GM19351 (cell line): ENCODE data around the gene CASQ1.

Experiments
- ATAC-seq: cut with Tn5 transposase; IDR thresholded peaks from one replicate; pipeline ENCODE4 v1.9.1; 2021; ENCODE audit warnings: mild to moderate bottlenecking, moderate library complexity; ENCODE audit not compliant: unreplicated experiment

CASQ1 gene

GRCh38 chr1:160168016-160168415 is 22.4 kb upstream of the CASQ1 start:
- ATAC-seq, result no peak

GRCh38 chr1:160168609-160169369 is 21.6 kb upstream of the CASQ1 start:
- no peak for ATAC-seq

GRCh38 chr1:160169553-160170399 is 20.6 kb upstream of the CASQ1 start:
- ATAC-seq, result peak; percentile 54

DNA sequence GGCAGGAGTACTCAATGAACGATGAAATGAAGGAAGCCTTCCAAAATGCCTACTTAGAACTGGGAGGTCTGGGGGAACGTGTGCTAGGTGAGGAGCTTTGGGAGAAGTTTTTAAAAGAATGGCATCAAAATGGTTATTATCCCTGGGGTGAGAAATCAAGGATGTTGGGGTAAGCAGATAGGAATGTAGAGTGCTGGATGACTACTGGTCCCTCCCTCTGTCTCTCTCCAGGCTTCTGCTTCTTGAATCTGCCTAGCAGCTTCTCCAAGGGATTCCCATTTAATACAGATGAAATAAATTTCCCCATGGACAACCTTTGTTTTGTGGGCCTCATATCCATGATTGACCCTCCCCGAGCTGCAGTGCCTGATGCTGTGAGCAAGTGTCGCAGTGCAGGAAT is 19.0 kb upstream of the CASQ1 start:
- no peak for ATAC-seq

DNA sequence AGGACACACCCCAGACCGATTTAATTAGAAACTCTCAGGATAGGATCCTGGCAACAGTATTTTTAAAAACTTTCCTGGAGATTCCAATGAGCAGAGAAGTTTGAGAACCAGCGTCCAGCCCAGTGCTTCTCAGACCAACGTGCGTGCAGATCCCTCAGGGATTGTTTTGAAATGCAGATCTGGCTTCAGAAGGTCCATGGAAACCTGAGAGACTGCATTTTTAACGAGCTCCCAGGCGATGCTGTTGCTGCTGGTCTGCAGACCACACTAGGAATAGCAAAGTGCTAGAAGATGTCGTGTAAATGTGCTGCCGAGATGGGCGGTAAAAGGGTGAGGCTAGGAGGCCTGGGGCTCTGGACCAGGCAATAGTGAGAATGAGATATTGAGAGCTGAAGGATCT is 18.4 kb upstream of the CASQ1 start:
- ATAC-seq, result no peak

GRCh38 chr1:160177231-160177630 is 13.1 kb upstream of the CASQ1 start:
- ATAC-seq, result no peak

- no peak for ATAC-seq
These were observed 12.7 kb upstream of the CASQ1 start for GRCh38 chr1:160177667-160178066.

DNA sequence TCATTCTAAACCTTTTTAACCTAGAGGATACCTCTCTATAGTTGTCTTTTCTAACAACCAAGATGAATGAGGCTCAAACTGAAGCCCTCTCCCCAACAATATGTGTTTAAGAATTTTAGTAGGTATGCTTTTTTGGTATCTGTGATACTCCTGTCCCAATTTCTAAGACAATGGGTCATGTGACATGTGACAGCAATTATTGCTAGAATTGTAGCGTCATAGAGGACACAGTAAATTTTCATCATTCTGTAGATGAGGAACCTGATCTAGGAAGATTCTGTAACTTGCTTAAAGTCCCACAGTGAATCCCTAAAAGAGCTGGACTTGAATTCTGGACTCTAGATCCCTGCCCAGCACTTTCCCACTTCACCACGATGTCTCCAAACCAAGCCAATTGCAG is 11.6 kb upstream of the CASQ1 start:
- no peak for ATAC-seq

DNA sequence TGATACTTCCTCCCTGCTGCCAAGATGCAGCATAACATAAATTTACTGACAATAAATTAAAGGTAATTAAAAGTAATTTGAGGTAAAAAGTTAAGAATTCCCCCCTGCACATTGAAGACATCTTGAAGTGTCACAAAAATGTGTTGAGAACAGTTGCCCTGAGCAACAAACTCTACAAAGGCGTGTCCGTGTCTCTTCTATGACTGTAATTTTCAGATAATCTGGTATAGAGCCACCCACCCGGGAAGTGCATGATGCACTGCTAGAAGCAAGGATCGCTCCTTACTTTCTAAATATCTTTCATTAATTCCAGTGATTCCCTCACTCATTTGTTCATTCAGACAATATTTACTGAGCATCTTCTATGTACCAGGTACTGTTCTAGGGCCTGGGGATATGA is 11.0 kb upstream of the CASQ1 start:
- ATAC-seq, result no peak

DNA sequence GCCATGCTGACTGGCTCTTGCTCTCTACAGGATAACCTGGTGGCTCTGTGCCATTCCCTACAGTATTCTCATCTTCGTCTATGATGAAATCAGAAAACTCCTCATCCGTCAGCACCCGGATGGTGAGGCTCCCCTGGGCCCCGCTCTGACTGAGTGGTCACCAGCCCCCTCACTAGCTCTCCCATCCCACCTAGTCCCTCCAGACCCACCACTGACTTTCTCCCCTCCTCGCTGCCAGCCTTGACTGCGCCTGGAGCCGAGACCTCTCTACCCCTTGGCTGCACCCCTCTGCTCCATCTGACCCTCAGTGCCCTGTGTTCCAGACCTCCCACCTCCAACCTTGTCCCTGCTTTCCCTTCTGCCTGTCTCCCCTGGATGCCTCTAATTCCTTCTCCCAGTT is 4.1 kb upstream of the CASQ1 start:
- ATAC-seq, result no peak

- ATAC-seq, result no peak
These were observed 3.6 kb upstream of the CASQ1 start for GRCh38 chr1:160186729-160187128.

GRCh38 chr1:160187407-160187806 is 3.0 kb upstream of the CASQ1 start:
- ATAC-seq, result no peak

- ATAC-seq, result no peak
These were observed 2.0 kb upstream of the CASQ1 start for GRCh38 chr1:160188341-160188740.

- no peak for ATAC-seq
These were observed 1.4 kb downstream of the CASQ1 start for GRCh38 chr1:160191756-160192155.

- no peak for ATAC-seq
These were observed 1.9 kb downstream of the CASQ1 start for GRCh38 chr1:160192234-160192633.

DNA sequence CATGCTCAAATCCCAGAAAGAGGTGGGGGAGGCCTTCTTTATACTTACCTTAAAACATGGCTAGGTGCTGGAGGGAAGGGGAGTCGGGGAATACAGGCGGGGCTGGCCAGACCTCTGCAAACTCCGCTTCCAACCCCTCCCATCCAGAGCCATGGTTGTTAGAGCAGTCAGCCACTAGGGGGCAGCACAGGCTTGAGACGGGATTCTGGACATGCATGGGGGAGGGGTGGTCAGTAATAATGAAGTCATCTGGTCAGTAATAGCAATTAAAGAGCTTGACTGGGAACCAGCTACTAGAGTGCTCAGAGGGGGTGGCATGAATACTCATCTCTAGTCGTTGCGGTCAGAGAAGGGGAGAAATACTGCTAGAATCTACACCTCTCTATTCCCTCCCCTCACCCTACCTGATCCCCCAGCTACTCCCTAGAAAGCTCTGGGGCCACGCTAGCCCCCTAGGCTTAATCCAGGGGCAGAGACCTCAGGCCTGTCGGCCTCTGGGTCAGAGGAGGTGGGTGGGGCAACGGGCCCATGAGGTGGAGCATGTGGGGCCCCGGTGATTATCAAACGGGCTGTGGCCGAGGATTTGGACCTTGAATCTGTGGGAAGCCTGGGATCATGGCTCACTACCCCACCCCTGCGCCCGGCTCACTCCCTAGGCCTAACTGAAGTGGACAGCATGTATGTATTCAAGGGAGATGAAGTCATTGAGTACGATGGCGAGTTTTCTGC is 2.9 kb downstream of the CASQ1 start:
- no peak for ATAC-seq

GRCh38 chr1:160193832-160194736 is 3.7 kb downstream of the CASQ1 start:
- no peak for ATAC-seq

DNA sequence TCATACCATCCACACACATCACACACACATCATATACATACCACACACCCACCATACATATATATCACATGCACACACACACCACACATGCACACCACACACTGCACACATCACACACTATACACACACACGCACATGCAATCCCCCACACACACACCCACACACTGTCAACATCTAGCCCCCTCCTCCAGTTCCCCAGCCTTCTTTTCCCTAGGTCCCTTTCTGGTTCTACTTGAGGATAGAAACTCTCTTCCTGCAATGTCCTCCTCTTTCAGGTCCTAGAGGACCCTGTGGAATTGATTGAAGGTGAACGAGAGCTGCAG is 4.3 kb downstream of the CASQ1 start:
- no peak for ATAC-seq

DNA sequence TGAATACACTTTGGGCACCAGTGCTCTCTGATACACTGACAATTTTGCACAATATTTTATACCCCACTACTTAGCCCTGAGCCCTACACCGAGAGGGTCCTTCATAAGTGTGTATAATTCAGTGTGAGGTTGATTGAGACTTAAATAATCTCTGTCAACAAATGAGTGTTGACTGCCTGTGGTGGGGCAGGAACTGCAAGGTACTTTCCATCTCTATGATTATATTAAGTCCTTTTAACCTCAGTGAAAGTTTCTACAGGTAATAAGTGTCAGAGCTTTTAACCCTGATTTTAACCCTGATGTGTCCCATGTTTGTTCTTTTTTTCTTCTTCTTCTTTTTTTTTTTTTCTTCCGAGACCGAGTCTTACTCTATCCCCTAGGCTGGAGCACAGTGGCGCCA is 5.8 kb downstream of the CASQ1 start:
- ATAC-seq, result no peak

GRCh38 chr1:160197231-160197630 is 6.9 kb downstream of the CASQ1 start:
- ATAC-seq, result no peak

DNA sequence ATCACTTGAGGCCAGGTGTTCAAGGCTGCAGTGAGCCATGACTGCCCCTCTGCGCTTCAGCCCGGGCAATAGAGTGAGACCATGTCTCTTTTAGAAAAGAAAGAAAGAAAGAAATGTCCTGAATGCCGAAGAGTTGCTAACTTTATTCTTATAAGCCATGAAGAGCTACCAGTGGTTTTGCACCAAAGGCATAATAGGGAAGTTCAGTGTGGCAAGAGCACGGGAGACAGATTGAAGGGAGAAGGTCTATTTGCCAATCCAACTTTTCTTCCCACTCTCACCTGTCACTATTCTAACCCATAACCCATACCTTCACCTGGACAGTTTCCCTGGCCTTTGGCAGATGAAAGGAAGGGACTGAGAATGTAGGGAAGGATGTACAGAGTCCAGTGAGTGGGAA is 10.4 kb downstream of the CASQ1 start:
- ATAC-seq, result no peak
